Measurements from ENCODE around the gene MRPS9. TPM values are rescaled to one million over a fixed set of nuclear protein-coding genes. Genes with fewer than 3 reads are reported as not detected.

Gene MRPS9
- total and polyA plus RNA-seq, 4 donors = 12.8 to 22.1 (median 17.5) TPM

GRCh38 chr2:105071379-105071778, 33.5 kb downstream of the MRPS9 start:
- ATAC-seq (ENCODE audit: low FRiP score) (no peak), DNase-seq (no peak)
- Histone ChIP-seq H3K4me1 (ENCODE audit: control insufficient read depth in 1 of 2, insufficient read depth in 2 of 2, low read length in 2 of 2) (no peaks in the 10 kb centered on the region), H3K36me3 (ENCODE audit: control insufficient read depth in 1 of 2, insufficient read depth in 2 of 2, low read length in 1 of 2) (no peaks in the 10 kb centered on the region), H3K4me3 (ENCODE audit: low read length in 2 of 2) (no peak overlapping the region), H3K27ac (ENCODE audit: low read depth in 1 of 2, low read length in 2 of 2) (no peak overlapping the region), H3K9me3 (ENCODE audit: control insufficient read depth, low read length) (no peaks in the 10 kb centered on the region), H3K27me3 (ENCODE audit: control insufficient read depth in 1 of 2, insufficient read depth in 2 of 2, low read length in 1 of 2) (no peaks in the 10 kb centered on the region)
- WGBS, 2 donors = 98 to 99% methylated on average over 4 of the region's 4 CpGs
- intact Hi-C loops (cut with DNase I) = no loop called here

GRCh38 chr2:105072039-105072438, 34.2 kb downstream of the MRPS9 start:
- Histone ChIP-seq H3K36me3 (ENCODE audit: control insufficient read depth in 1 of 2, insufficient read depth in 2 of 2, low read length in 1 of 2) (no peaks in the 10 kb centered on the region), H3K4me3 (ENCODE audit: low read length in 2 of 2) (no peak overlapping the region), H3K4me1 (ENCODE audit: control insufficient read depth in 1 of 2, insufficient read depth in 2 of 2, low read length in 2 of 2) (no peaks in the 10 kb centered on the region), H3K27me3 (ENCODE audit: control insufficient read depth in 1 of 2, insufficient read depth in 2 of 2, low read length in 1 of 2) (no peaks in the 10 kb centered on the region), H3K27ac (ENCODE audit: low read depth in 1 of 2, low read length in 2 of 2) (no peak overlapping the region), H3K9me3 (ENCODE audit: control insufficient read depth, low read length) (no peaks in the 10 kb centered on the region)
- no peak for ATAC-seq (ENCODE audit: low FRiP score)
- 92 to 96% methylated on average over 2 of the region's 2 CpGs for WGBS, 2 donors
- no peak for DNase-seq
- intact Hi-C loops (cut with DNase I) = no loop called here

GRCh38 chr2:105073591-105073990, 35.7 kb downstream of the MRPS9 start:
- 73 to 85% methylated on average over 4 of the region's 4 CpGs for WGBS, 2 donors
- intact Hi-C loops (cut with DNase I) = no loop called here
- Histone ChIP-seq H3K27ac (ENCODE audit: low read depth in 1 of 2, low read length in 2 of 2) (no peak overlapping the region), H3K4me1 (ENCODE audit: control insufficient read depth in 1 of 2, insufficient read depth in 2 of 2, low read length in 2 of 2) (no peaks in the 10 kb centered on the region), H3K9me3 (ENCODE audit: control insufficient read depth, low read length) (no peaks in the 10 kb centered on the region), H3K36me3 (ENCODE audit: control insufficient read depth in 1 of 2, insufficient read depth in 2 of 2, low read length in 1 of 2) (no peaks in the 10 kb centered on the region), H3K27me3 (ENCODE audit: control insufficient read depth in 1 of 2, insufficient read depth in 2 of 2, low read length in 1 of 2) (no peaks in the 10 kb centered on the region), H3K4me3 (ENCODE audit: low read length in 2 of 2) (no peak overlapping the region)
- ATAC-seq (ENCODE audit: low FRiP score) (no peak), DNase-seq (no peak)

- no peaks in the 10 kb centered on the region for H3K36me3 ChIP-seq (ENCODE audit: control insufficient read depth in 1 of 2, insufficient read depth in 2 of 2, low read length in 1 of 2)
- intact Hi-C loops (cut with DNase I) = no loop called here
- DNase-seq (no peak), ATAC-seq (ENCODE audit: low FRiP score) (no peak)
- H3K9me3 ChIP-seq (ENCODE audit: control insufficient read depth, low read length) = no peaks in the 10 kb centered on the region
- no peak overlapping the region for H3K27ac ChIP-seq (ENCODE audit: low read depth in 1 of 2, low read length in 2 of 2)
- no peak overlapping the region for H3K4me3 ChIP-seq (ENCODE audit: low read length in 2 of 2)
- WGBS, 2 donors = 80% methylated on average over 3 of the region's 3 CpGs
- H3K4me1 ChIP-seq (ENCODE audit: control insufficient read depth in 1 of 2, insufficient read depth in 2 of 2, low read length in 2 of 2) = no peaks in the 10 kb centered on the region
- H3K27me3 ChIP-seq (ENCODE audit: control insufficient read depth in 1 of 2, insufficient read depth in 2 of 2, low read length in 1 of 2) = no peaks in the 10 kb centered on the region
These were observed 38.3 kb downstream of the MRPS9 start for GRCh38 chr2:105076121-105076520.

GRCh38 chr2:105078906-105079495, 41.1 kb downstream of the MRPS9 start:
- no peaks in the 10 kb centered on the region for H3K36me3 ChIP-seq (ENCODE audit: control insufficient read depth in 1 of 2, insufficient read depth in 2 of 2, low read length in 1 of 2)
- WGBS, 2 donors = 88 to 92% methylated on average over 10 of the region's 10 CpGs
- no peak for ATAC-seq (ENCODE audit: low FRiP score)

GRCh38 chr2:105080461-105080860, 42.6 kb downstream of the MRPS9 start:
- H3K4me3 ChIP-seq (ENCODE audit: low read length in 2 of 2) = no peak overlapping the region
- no peaks in the 10 kb centered on the region for H3K27me3 ChIP-seq (ENCODE audit: control insufficient read depth in 1 of 2, insufficient read depth in 2 of 2, low read length in 1 of 2)
- ATAC-seq (ENCODE audit: low FRiP score) = no peak
- no peak overlapping the region for H3K27ac ChIP-seq (ENCODE audit: low read depth in 1 of 2, low read length in 2 of 2)
- DNase-seq = no peak
- H3K4me1 ChIP-seq (ENCODE audit: control insufficient read depth in 1 of 2, insufficient read depth in 2 of 2, low read length in 2 of 2) = no peaks in the 10 kb centered on the region
- intact Hi-C loops (cut with DNase I) = no loop called here
- no peaks in the 10 kb centered on the region for H3K9me3 ChIP-seq (ENCODE audit: control insufficient read depth, low read length)
- no peaks in the 10 kb centered on the region for H3K36me3 ChIP-seq (ENCODE audit: control insufficient read depth in 1 of 2, insufficient read depth in 2 of 2, low read length in 1 of 2)

More at GRCh38 chr2:105078906-105079495, 41.1 kb downstream of the MRPS9 start:
- intact Hi-C loops (cut with DNase I) = no loop called here
- H3K27me3 ChIP-seq (ENCODE audit: control insufficient read depth in 1 of 2, insufficient read depth in 2 of 2, low read length in 1 of 2) = no peaks in the 10 kb centered on the region
- no peak overlapping the region for H3K4me3 ChIP-seq (ENCODE audit: low read length in 2 of 2)
- DNase-seq = no peak
- no peaks in the 10 kb centered on the region for H3K9me3 ChIP-seq (ENCODE audit: control insufficient read depth, low read length)
- no peaks in the 10 kb centered on the region for H3K4me1 ChIP-seq (ENCODE audit: control insufficient read depth in 1 of 2, insufficient read depth in 2 of 2, low read length in 2 of 2)
- no peak overlapping the region for H3K27ac ChIP-seq (ENCODE audit: low read depth in 1 of 2, low read length in 2 of 2)

GRCh38 chr2:105081006-105081601, 43.2 kb downstream of the MRPS9 start:
- ATAC-seq (ENCODE audit: low FRiP score) (no peak), DNase-seq (no peak)
- Histone ChIP-seq H3K4me3 (ENCODE audit: low read length in 2 of 2) (peak overlapping the region in 1 of 2 donors; percentile 15), H3K9me3 (ENCODE audit: control insufficient read depth, low read length) (no peaks in the 10 kb centered on the region), H3K27ac (ENCODE audit: low read depth in 1 of 2, low read length in 2 of 2) (no peak overlapping the region), H3K27me3 (ENCODE audit: control insufficient read depth in 1 of 2, insufficient read depth in 2 of 2, low read length in 1 of 2) (no peaks in the 10 kb centered on the region), H3K36me3 (ENCODE audit: control insufficient read depth in 1 of 2, insufficient read depth in 2 of 2, low read length in 1 of 2) (no peaks in the 10 kb centered on the region), H3K4me1 (ENCODE audit: control insufficient read depth in 1 of 2, insufficient read depth in 2 of 2, low read length in 2 of 2) (no peaks in the 10 kb centered on the region)
- intact Hi-C loops (cut with DNase I) = no loop called here
- WGBS, 2 donors = 7 to 12% methylated on average over 20 of the region's 20 CpGs

GRCh38 chr2:105082107-105082506, 44.2 kb downstream of the MRPS9 start:
- Histone ChIP-seq H3K36me3 (ENCODE audit: control insufficient read depth in 1 of 2, insufficient read depth in 2 of 2, low read length in 1 of 2) (no peaks in the 10 kb centered on the region), H3K4me1 (ENCODE audit: control insufficient read depth in 1 of 2, insufficient read depth in 2 of 2, low read length in 2 of 2) (no peaks in the 10 kb centered on the region), H3K27ac (ENCODE audit: low read depth in 1 of 2, low read length in 2 of 2) (no peak overlapping the region), H3K4me3 (ENCODE audit: low read length in 2 of 2) (no peak overlapping the region), H3K27me3 (ENCODE audit: control insufficient read depth in 1 of 2, insufficient read depth in 2 of 2, low read length in 1 of 2) (no peaks in the 10 kb centered on the region), H3K9me3 (ENCODE audit: control insufficient read depth, low read length) (no peaks in the 10 kb centered on the region)
- WGBS, 2 donors = 57 to 58% methylated on average over 8 of the region's 8 CpGs
- ATAC-seq (ENCODE audit: low FRiP score) = no peak
- intact Hi-C loops (cut with DNase I) = no loop called here
- no peak for DNase-seq

GRCh38 chr2:105085525-105085924, 47.7 kb downstream of the MRPS9 start:
- ATAC-seq (ENCODE audit: low FRiP score) (no peak), DNase-seq (no peak)
- 90 to 92% methylated on average over 1 of the region's 1 CpG for WGBS, 2 donors
- no peaks in the 10 kb centered on the region for H3K9me3 ChIP-seq (ENCODE audit: control insufficient read depth, low read length)
- H3K27ac ChIP-seq (ENCODE audit: low read depth in 1 of 2, low read length in 2 of 2) = no peak overlapping the region
- peaks cover 0 to 2% of the 10 kb centered on the region in 2 donors for H3K36me3 ChIP-seq (ENCODE audit: control insufficient read depth in 1 of 2, insufficient read depth in 2 of 2, low read length in 1 of 2)
- intact Hi-C loops (cut with DNase I) = no loop called here
- no peaks in the 10 kb centered on the region for H3K4me1 ChIP-seq (ENCODE audit: control insufficient read depth in 1 of 2, insufficient read depth in 2 of 2, low read length in 2 of 2)
- no peaks in the 10 kb centered on the region for H3K27me3 ChIP-seq (ENCODE audit: control insufficient read depth in 1 of 2, insufficient read depth in 2 of 2, low read length in 1 of 2)
- H3K4me3 ChIP-seq (ENCODE audit: low read length in 2 of 2) = no peak overlapping the region
